Left colon (tissue), 2 donors: ENCODE results near the gene TMEM98. TPM values are rescaled to one million over a fixed set of nuclear protein-coding genes. Genes with fewer than 3 reads are reported as not detected.
A peak's percentile ranks its signal among the peaks of the same experiment; 100 is the strongest.
"Not testable (repeated sequence)": the region's sequence is repeated elsewhere in the genome, so short reads cannot be mapped to it uniquely, and the experiment has no call there.

Experiments used
- ATAC-seq: fragments of 200-7000 bp; cut with Tn5 transposase; one replicate; pipeline ENCODE4 v1.9.1; 2020; ENCODE audit warnings: mild to moderate bottlenecking, moderate library complexity
- DNase-seq, 2 donors: peaks; one replicate each; pipeline ENCODE4 v3.0.0-alpha.2; 2020
- intact Hi-C, 2 donors: fragments of 100-400 bp; cut with DNase I in 1 of 2; cut with micrococcal nuclease in 1 of 2; formaldehyde crosslinking; loops; one replicate each; pipeline versions ENCODE4 v1.11.2 to v1.14.0; 2022; cut with DNase I, micrococcal nuclease
- long read RNA-seq: library from polyadenylated mRNA; unstranded; transcript quantifications from one replicate; pipeline ENCODE4 v2.0.0, GENCODE V29; 2021
- total RNA-seq, 2 donors: library from RNA; stranded (reverse); fragmentation: NEBNext Ultra II Directional; extraction: Animal tissue kit (Norgen Biotek cat#: 25700); gene quantifications; one replicate each; pipeline ENCODE4 v1.2.1, GENCODE V29; 2021
- donor health status: DM: no; HTN: no; CAD: no.
- donor health status: DM: yes; HTN: yes; CAD: no.

TMEM98 gene, protein sequence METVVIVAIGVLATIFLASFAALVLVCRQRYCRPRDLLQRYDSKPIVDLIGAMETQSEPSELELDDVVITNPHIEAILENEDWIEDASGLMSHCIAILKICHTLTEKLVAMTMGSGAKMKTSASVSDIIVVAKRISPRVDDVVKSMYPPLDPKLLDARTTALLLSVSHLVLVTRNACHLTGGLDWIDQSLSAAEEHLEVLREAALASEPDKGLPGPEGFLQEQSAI
- 100 to 1,000 TPM; 111 to 114 TPM for total RNA-seq
- long read RNA-seq, full-length matches to known transcripts = 120 of 151 reads
- long read RNA-seq, partial matches to known transcripts = 14 of 151 reads
- long read RNA-seq, other reads (novel, unspliced or antisense) = 17 of 151 reads

DNA sequence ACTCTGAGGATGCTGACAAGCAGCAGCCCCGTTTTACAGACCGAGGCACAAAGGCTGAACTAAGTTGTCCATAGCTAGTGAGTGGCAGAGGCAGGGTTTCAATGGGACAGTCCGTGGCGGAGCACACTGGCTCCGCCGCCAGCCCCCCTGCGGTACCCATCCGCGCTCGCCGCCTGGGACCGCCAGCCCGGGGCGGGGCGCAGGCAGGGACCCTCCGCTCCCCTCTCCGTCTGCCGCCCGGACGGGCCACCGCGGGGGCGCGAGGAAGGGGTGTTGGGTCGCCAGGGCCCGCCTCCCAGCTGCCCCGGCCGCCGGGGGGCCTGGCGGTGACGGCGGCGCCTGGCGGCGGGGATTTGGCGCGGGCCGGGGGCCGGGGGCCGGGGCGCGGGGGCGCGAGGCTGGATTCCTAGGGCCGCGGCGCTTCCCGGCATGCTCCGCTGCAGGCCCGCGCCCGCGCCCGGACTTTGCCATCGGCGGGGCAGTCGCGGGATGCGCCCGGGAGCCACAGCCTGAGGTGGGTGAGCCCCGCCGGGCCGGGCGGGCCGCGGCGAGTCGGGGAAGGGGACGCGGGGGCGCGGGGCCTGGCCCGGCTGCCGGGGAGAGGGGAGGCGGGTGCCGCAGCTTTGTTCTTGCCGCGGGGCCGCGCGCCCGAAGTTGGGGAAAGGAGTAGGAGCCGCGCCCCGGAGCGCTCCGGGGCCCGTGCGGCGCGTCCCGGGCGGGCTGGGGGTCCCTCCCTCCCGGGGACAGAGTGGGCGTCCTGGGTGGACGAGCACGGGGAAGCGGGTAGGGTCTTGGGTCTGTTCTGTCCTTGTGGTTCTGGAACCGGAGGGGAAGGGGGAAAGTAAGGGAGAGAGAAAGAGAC is at the start of gene TMEM98:
TSS of gene TMEM98 (plus strand) at position 430 of the 862 bp plus-strand sequence. CDS start 3,376 bp downstream, outside the sequence.
- intact Hi-C loops = no loop called here
- peak in 1 of 2 donors; percentile 67 for DNase-seq
- peak; percentile 83 for ATAC-seq

DNA sequence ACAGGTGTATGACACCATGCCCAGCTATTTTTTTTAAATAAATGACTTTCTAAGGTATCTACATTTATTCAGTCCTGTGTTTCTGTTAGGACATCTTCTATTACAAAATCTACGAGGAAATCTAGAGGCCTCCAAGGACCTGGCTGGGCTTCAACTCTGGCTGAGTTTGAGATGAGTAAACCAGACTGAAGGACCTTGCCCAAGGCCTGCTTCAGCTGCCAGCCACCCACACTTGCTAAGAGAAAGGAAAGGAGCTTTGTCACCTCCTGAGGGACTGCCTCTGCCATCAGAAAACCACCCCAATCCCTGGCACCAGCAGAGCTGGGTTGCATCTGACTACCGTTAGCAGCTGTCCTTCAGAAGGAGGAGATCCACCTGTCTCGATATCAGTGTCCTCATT is 49.7 kb upstream of the TMEM98 start:
- intact Hi-C loops = loop anchor here in 1 of 2 donors (10.0 kb wide), 1 partner anchor 93 kb away; no protein-coding TSS in a partner anchor
- peak in 1 of 2 donors; percentile 24 for DNase-seq
- ATAC-seq = no peak

DNA sequence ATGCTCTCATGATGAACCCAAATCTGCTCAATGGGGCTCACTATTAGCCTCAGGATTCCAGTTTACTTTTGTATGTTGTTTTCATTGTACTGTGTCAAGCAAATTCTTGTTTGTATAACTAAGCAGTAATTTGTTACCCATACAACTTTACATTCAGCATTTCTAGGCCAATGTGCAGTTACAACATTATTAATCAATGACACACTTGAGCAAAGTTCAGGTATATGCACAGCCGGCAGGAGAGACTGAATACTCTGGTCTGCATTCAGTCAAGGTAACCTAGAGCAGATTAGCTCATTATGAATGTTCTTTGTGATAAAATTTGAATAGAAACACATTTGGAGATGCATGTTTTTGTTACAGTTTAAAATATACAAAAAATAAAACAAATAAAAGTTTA is 48.8 kb upstream of the TMEM98 start:
- no peak for DNase-seq
- ATAC-seq = no peak
- intact Hi-C loops = loop anchor here in 1 of 2 donors (10.0 kb wide), 1 partner anchor 94 kb away; no protein-coding TSS in a partner anchor

GRCh38 chr17:32880671-32881453 is 47.1 kb upstream of the TMEM98 start:
- no peak for ATAC-seq
- no peak for DNase-seq
- intact Hi-C loops = no loop called here

DNA sequence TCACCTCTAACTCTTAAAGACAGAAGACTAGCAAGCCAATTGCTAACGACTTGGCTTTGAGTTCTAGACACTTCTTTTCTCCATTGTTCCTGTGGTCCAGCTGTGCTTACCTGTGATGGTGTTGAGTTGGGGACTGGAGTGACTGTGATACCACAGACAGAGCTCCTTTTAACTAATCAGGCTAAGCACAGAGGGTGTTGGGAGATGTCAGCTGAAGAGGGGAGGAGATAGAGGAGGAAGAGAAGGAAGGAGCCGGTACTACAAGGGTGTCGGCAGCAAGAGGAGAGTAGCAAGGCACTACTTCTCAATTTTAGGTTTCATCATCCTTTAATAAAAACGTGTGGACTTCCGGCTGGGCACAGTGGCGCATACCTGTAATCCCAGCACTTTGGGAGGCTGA is 45.9 kb upstream of the TMEM98 start:
- no peak for ATAC-seq
- intact Hi-C loops = no loop called here
- DNase-seq = no peak

- DNase-seq (no peak), ATAC-seq (no peak)
- intact Hi-C loops = no loop called here
These were observed 45.2 kb upstream of the TMEM98 start for GRCh38 chr17:32882734-32883133.

DNA sequence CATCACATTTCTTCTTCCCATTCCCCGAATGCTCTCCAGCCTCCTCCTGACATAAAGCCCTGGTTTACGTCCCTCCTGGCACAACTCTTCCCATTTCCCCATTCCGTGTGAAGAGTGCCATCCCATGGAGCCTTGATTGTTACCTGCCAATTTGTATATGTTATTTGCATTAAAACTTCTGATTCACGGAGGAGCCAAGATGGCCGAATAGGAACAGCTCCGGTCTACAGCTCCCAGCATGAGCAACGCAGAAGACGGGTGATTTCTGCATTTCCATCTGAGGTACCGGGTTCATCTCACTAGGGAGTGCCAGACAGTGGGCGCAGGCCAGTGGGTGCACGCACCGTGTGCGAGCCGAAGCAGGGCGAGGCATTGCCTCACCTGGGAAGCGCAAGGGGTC is 41.0 kb upstream of the TMEM98 start:
- DNase-seq, ATAC-seq, intact Hi-C loops: not testable (repeated sequence)

GRCh38 chr17:32887410-32887809 is 40.5 kb upstream of the TMEM98 start:
- ATAC-seq, intact Hi-C loops, DNase-seq: not testable (repeated sequence)

GRCh38 chr17:32894245-32894644 is 33.7 kb upstream of the TMEM98 start:
- DNase-seq (no peak), ATAC-seq (peak; percentile 48)
- intact Hi-C loops = no loop called here

GRCh38 chr17:32896647-32897258 is 31.2 kb upstream of the TMEM98 start:
- intact Hi-C loops = no loop called here
- ATAC-seq (no peak), DNase-seq (no peak)

- intact Hi-C loops = no loop called here
- DNase-seq (no peak), ATAC-seq (no peak)
These were observed 28.5 kb upstream of the TMEM98 start for GRCh38 chr17:32899236-32900013.

GRCh38 chr17:32901743-32902142 is 26.2 kb upstream of the TMEM98 start:
- DNase-seq = no peak
- intact Hi-C loops = no loop called here
- no peak for ATAC-seq

GRCh38 chr17:32903774-32904673 is 23.9 kb upstream of the TMEM98 start:
- DNase-seq = no peak
- intact Hi-C loops = no loop called here
- ATAC-seq = peak; percentile 36

DNA sequence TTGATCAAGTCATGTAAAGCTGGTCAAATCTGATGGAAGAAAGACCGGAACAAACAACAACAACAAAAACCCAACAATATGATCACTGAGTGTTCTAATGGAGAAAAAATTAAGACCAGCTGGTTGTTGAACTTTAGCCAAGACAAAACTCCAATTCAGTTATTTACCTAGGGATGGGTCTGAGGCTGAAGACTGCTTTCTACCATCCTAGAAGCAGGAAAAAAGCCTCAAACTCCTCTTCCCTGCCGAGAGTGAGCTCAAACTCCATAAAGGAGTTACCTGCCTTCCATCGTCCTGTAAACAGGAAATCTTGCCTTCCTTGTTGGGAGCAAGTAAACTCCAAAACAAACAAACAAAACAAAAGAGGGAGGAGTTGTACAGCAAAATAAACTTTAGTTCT is 23.1 kb upstream of the TMEM98 start:
- ATAC-seq = peak; percentile 44
- intact Hi-C loops = no loop called here
- DNase-seq = no peak

DNA sequence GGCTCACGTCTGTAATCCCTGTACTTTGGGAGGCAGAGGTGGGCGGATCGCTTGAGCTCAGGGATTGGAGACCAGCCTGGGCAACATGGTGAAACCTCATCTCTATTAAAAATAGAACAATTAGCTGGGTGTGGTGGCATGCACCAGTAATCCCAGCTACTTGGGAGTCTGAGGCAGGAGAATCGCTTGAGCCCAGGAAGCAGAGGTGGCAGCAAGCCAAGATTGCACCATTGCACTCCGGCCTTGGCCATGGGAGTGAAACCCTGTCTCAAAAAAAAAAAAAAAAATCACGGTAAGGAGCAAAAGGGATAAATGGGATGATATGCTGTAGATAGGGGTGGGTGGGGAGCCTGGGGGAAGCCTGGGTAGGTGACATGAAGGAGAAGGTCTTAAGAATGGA is 20.4 kb upstream of the TMEM98 start:
- no peak for ATAC-seq
- peak in 1 of 2 donors; percentile 38 for DNase-seq
- intact Hi-C loops = no loop called here

- DNase-seq (peak; percentile 81 to 88), ATAC-seq (peak; percentile 64)
- intact Hi-C loops = no loop called here
These were observed 18.1 kb upstream of the TMEM98 start for GRCh38 chr17:32909787-32910369.

DNA sequence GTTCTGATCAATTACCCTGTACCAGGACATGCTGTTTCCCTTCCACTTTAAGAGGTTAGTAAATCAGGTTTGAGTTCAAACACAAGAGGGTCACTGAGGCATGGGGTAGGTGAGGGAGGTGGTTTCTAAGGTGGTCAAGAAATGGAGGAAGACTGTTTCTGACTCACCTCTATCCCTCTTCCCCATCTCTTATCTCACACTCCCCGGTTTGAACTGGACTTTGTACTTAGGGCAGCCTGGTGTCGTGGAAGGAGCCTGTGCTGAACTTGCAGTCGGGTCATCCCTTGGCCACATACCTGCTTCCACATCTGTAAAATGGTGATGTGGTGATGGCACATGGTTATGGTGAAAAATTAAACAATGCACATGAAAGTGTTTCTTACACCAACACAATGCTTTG is 17.2 kb upstream of the TMEM98 start:
- peak; percentile 31 to 70 for DNase-seq
- ATAC-seq = peak; percentile 63
- intact Hi-C loops = no loop called here
